DOHH2 (cell line): ENCODE measurements around the gene TMEM219.
"Not testable (repeated sequence)": the region's sequence is repeated elsewhere in the genome, so short reads cannot be mapped to it uniquely, and the experiment has no call there.

ENCODE experiments used
- H3F3A ChIP-seq: fragments of 200-600 bp; sonication (generic), shearing (Covaris generic); 2 replicates; pipeline ENCODE4 v1.6.0; 2016; ENCODE audit warnings: antibody characterized with exemption, mild to moderate bottlenecking; ENCODE audit not compliant: control insufficient read depth, insufficient read depth
- H3K27ac ChIP-seq: fragments of 200-600 bp; sonication (generic); 2 replicates; pipeline ENCODE4 v1.5.1; 2014; ENCODE audit warnings: low read depth, mild to moderate bottlenecking, low read length, moderate library complexity
- H3K27me3 ChIP-seq: fragments of 200-600 bp; sonication (generic); 2 replicates; pipeline ENCODE4 v1.6.1; 2014; ENCODE audit warnings: mild to moderate bottlenecking, low read length, mixed read lengths; ENCODE audit not compliant: control insufficient read depth
- H3K36me3 ChIP-seq: fragments of 200-600 bp; sonication (generic); 2 replicates; pipeline ENCODE4 v1.6.1; 2014; ENCODE audit warnings: mild to moderate bottlenecking, low read length, moderate library complexity, mixed read lengths; ENCODE audit not compliant: control insufficient read depth
- H3K4me1 ChIP-seq: fragments of 200-600 bp; sonication (generic); 2 replicates; pipeline ENCODE4 v1.6.1; 2014; ENCODE audit warnings: mild to moderate bottlenecking, low read length, mixed read lengths; ENCODE audit not compliant: control insufficient read depth
- H3K4me2 ChIP-seq: fragments of 200-600 bp; sonication (generic); 2 replicates; pipeline ENCODE4 v1.6.0; 2014; ENCODE audit warnings: mild to moderate bottlenecking, low read length, moderate library complexity
- H3K4me3 ChIP-seq: fragments of 200-600 bp; sonication (generic); 2 replicates; pipeline ENCODE4 v1.5.1; 2014; ENCODE audit warnings: mild to moderate bottlenecking, low read length, mixed read lengths
- H3K79me2 ChIP-seq: fragments of 200-600 bp; sonication (generic); 2 replicates; pipeline ENCODE4 v1.6.1; 2014; ENCODE audit warnings: mild to moderate bottlenecking, low read length, mixed read lengths; ENCODE audit not compliant: control insufficient read depth
- H3K9me2 ChIP-seq: fragments of 200-600 bp; sonication (generic); replicated peaks from 2 replicates; pipeline ENCODE4 v1.6.1; 2014; ENCODE audit warnings: mild to moderate bottlenecking, low read length, mixed read lengths; ENCODE audit not compliant: control insufficient read depth
- H3K9me3 ChIP-seq: fragments of 200-600 bp; sonication (generic); 2 replicates; pipeline ENCODE4 v1.6.1; 2014; ENCODE audit warnings: antibody characterized with exemption, low read length, mixed read lengths; ENCODE audit not compliant: control insufficient read depth, insufficient read depth
- H4K20me1 ChIP-seq: fragments of 200-600 bp; sonication (generic); 2 replicates; pipeline ENCODE4 v1.6.0; 2014; ENCODE audit warnings: low read depth, mild to moderate bottlenecking, antibody characterized with exemption, low read length, moderate library complexity; ENCODE audit not compliant: control insufficient read depth, insufficient read depth
- CTCF ChIP-seq: fragments of 200-600 bp; sonication (generic); IDR thresholded peaks from one replicate; pipeline ENCODE4 v1.5.1; 2014; ENCODE audit warnings: antibody characterized with exemption, mild to moderate bottlenecking, low read depth, low read length; ENCODE audit not compliant: poor library complexity, severe bottlenecking
- EZH2phosphoT487 ChIP-seq: fragments of 200-600 bp; sonication (generic); IDR thresholded peaks from 2 replicates; pipeline ENCODE4 v1.6.1; 2017; ENCODE audit warnings: borderline replicate concordance, mild to moderate bottlenecking, antibody characterized with exemption, low read length, moderate library complexity, mixed read lengths

Gene TMEM219

GRCh38 chr16:29927070-29927905 lies 34.6 kb upstream of the TMEM219 start:
- no peak overlapping the region for H3K27ac ChIP-seq
- TF ChIP-seq EZH2phosphoT487: no peak
- no peak for TF ChIP-seq CTCF
- H3K27me3 ChIP-seq: no peaks in the 10 kb centered on the region
- H3F3A ChIP-seq: 0 out of 2 replicates have a peak, but pooled peaks cover 3% of the 10 kb centered on the region
- peak overlapping the region; percentile 98 for H3K4me3 ChIP-seq
- H4K20me1 ChIP-seq: peaks cover 4% of the 10 kb centered on the region; the same call in 1 of the 2 replicates
- H3K4me2 ChIP-seq: peak overlapping the region; percentile 96
- H3K4me1 ChIP-seq: peaks cover 23% of the 10 kb centered on the region
- peaks cover 19% of the 10 kb centered on the region for H3K36me3 ChIP-seq
- H3K9me3 ChIP-seq: no peaks in the 10 kb centered on the region
- peaks cover 30% of the 10 kb centered on the region for H3K79me2 ChIP-seq
- no peaks in the 10 kb centered on the region for H3K9me2 ChIP-seq

DNA sequence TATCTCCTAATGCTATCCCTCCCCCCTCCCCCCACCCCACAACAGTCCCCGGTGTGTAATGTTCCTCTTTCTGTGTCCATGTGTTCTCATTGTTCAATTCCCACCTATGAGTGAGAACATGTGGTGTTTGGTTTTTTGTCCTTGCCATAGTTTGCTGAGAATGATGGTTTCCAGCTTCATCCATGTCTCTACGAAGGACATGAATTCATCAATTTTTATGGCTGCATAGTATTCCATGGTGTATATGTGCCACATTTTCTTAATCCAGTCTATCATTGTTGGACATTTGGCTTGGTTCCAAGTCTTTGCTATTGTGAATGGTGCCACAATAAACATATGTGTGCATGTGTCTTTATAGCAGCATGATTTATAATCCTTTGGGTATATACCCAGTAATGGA lies 30.1 kb upstream of the TMEM219 start:
- H3K4me1 ChIP-seq, H3K9me3 ChIP-seq, H3K4me3 ChIP-seq, H4K20me1 ChIP-seq, H3K27me3 ChIP-seq, H3K4me2 ChIP-seq, H3K79me2 ChIP-seq, H3F3A ChIP-seq, H3K27ac ChIP-seq, H3K9me2 ChIP-seq, H3K36me3 ChIP-seq: not testable (repeated sequence)

- H3K79me2 ChIP-seq: no peaks in the 10 kb centered on the region; the same call in 1 of the 2 replicates
- H3K27me3 ChIP-seq: 0 out of 2 replicates have a peak, but pooled peaks cover 2% of the 10 kb centered on the region
- TF ChIP-seq EZH2phosphoT487: no peak
- no peak for TF ChIP-seq CTCF
- H3K4me2 ChIP-seq: no peak overlapping the region
- no peaks in the 10 kb centered on the region for H3K36me3 ChIP-seq
- peaks cover 22% of the 10 kb centered on the region for H3K4me1 ChIP-seq
- no peaks in the 10 kb centered on the region for H3K9me3 ChIP-seq
- no peaks in the 10 kb centered on the region for H3K9me2 ChIP-seq
- no peak overlapping the region for H3K4me3 ChIP-seq
- no peaks in the 10 kb centered on the region for H4K20me1 ChIP-seq
- no peak overlapping the region for H3K27ac ChIP-seq
- H3F3A ChIP-seq: no peaks in the 10 kb centered on the region
These were observed 21.2 kb upstream of the TMEM219 start for GRCh38 chr16:29940656-29941055.
